Spleen (tissue), 7 donors: ENCODE data around the gene NGF.

Source experiments
- CTCF ChIP-seq, 11 experiments: fragments of 200-600 bp in 7 of 11; fragments of 450-650 bp in 4 of 11; sonication (generic) in 4 of 11; IDR thresholded peaks in 8 of 11; conservative IDR thresholded peaks in 3 of 11; 1 replicate in 7 of 11; 2 replicates in 4 of 11; pipeline versions ENCODE4 v1.4.0 to v1.8.0; 2016 to 2021; ENCODE audit warnings: antibody characterized with exemption in 11 of 11, inconsistent platforms in 4 of 11, mild to moderate bottlenecking in 1 of 11
- POLR2A ChIP-seq, 3 donors: fragments of 450-650 bp; IDR thresholded peaks; one replicate each; pipeline ENCODE4 v1.5.1; 2017; ENCODE audit warnings: antibody characterized with exemption in 3 of 3, mild to moderate bottlenecking in 1 of 3
- donor health status: DM: no; HTN: no; CAD: no; lungs with moderate emphysema.
- donor health status: DM: no; HTN: no; CAD: no.
- donor health status: DM: no; HTN: no; CAD: no.

GRCh38 chr1:115246526-115246925 is 91.5 kb downstream of the NGF start:
- no peak for TF ChIP-seq POLR2A (IDR thresholded peaks at IDR 0.05)
- no peak for TF ChIP-seq CTCF (IDR thresholded peaks at IDR 0.05 in 8 of 11, conservative IDR thresholded peaks at IDR 0.05 in 3 of 11)
